ENCODE data around the gene HPF1.

HPF1 gene

DNA sequence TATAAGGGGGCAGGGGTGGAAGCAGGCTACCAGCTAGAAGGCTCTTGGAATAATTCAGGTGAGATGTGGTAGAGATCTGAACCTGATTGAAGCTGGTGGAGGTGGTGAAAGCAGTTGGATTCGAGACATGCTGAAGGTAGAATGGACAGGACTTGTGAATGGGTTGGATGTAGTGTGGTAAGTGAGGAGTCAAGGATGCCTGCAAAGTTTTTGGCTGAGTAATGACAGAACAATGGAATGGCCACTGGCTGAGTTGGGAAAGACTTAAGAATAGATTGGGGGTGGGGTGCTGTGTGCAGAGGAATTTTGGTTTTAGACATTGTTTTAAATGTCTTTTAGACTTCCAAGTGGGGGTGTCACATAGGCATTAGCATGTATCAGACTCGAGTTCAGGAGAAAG is 33.5 kb downstream of the HPF1 start:
- TF ChIP-seq, protein P1, sequence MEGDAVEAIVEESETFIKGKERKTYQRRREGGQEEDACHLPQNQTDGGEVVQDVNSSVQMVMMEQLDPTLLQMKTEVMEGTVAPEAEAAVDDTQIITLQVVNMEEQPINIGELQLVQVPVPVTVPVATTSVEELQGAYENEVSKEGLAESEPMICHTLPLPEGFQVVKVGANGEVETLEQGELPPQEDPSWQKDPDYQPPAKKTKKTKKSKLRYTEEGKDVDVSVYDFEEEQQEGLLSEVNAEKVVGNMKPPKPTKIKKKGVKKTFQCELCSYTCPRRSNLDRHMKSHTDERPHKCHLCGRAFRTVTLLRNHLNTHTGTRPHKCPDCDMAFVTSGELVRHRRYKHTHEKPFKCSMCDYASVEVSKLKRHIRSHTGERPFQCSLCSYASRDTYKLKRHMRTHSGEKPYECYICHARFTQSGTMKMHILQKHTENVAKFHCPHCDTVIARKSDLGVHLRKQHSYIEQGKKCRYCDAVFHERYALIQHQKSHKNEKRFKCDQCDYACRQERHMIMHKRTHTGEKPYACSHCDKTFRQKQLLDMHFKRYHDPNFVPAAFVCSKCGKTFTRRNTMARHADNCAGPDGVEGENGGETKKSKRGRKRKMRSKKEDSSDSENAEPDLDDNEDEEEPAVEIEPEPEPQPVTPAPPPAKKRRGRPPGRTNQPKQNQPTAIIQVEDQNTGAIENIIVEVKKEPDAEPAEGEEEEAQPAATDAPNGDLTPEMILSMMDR (IDR thresholded peaks at IDR 0.05; ENCODE audit: insufficient read depth, low read length, poor library complexity, severe bottlenecking), result no peak
- TF ChIP-seq EZH2phosphoT487 (conservative IDR thresholded peaks at IDR 0.05; ENCODE audit: low read length), result no peak
- Histone ChIP-seq H3K27me3 (ENCODE audit: low read length) (no peaks in the 10 kb centered on the region), H3K9ac (ENCODE audit: low read length) (no peak overlapping the region), H3F3A (ENCODE audit: insufficient read depth) (0 out of 2 replicates have a peak, but pooled peaks cover 3% of the 10 kb centered on the region), H3K36me3 (ENCODE audit: low read length) (no peaks in the 10 kb centered on the region; the same call in 1 of the 2 replicates), H3K79me2 (ENCODE audit: insufficient read depth, low read length) (no peaks in the 10 kb centered on the region), H3K27ac (ENCODE audit: low read depth, low read length) (no peak overlapping the region), H3K9me3 (ENCODE audit: insufficient read depth, low read length) (no peaks in the 10 kb centered on the region), H2AFZ (ENCODE audit: low read depth, low read length, severe bottlenecking) (no peak overlapping the region), H4K20me1 (ENCODE audit: low read depth, low read length) (no peaks in the 10 kb centered on the region), H3K4me2 (ENCODE audit: low read depth, low read length, poor library complexity, severe bottlenecking) (no peak overlapping the region), H3K4me3 (ENCODE audit: insufficient read depth, low read length, poor library complexity, severe bottlenecking) (no peak overlapping the region), H3K9me2 (replicated peaks; ENCODE audit: insufficient read depth, low read length) (no peaks in the 10 kb centered on the region)

DNA sequence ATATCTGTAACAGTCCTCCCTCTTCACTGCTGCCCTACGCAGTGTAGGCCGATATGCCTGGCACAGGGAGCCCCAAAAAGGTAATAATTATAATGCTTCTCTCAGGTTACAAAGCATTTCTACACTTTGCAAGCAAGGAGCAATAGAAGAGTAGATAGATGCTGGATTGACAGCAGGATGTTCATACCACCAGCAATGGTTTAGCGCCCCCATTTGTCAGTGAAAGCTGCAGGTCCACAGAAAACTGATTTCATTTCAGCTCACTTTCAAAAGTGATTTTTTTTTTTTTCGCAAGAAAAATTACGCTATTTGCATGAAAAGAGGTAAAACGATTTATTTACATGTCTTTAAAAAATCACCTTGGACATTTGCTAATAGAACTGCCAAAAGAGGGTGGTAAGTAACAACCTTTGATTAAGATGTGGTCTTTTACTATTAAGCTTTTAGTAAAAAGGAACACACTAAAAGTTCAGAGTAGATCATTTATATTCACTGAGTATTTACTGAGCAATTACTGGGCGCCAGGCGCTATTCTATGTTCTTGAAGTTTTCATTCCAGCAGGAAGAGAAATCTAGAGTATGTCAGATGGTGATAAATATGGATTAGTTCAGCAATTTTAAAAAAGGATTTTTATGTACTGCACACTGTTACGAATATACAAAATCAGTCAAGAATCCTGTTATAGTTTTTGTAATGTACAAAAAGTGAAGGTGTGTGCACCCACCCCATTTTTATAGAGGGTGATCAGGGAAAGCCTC is 34.4 kb downstream of the HPF1 start:
- H3K36me3 ChIP-seq (ENCODE audit: low read length), result no peaks in the 10 kb centered on the region; the same call in 1 of the 2 replicates
- no peak overlapping the region for H3K27ac ChIP-seq (ENCODE audit: low read depth, low read length)
- H3K9me3 ChIP-seq (ENCODE audit: insufficient read depth, low read length), result no peaks in the 10 kb centered on the region
- no peaks in the 10 kb centered on the region for H3K27me3 ChIP-seq (ENCODE audit: low read length)
- TF ChIP-seq EZH2phosphoT487 (conservative IDR thresholded peaks at IDR 0.05; ENCODE audit: low read length), result no peak
- TF ChIP-seq, protein P1 (IDR thresholded peaks at IDR 0.05; ENCODE audit: insufficient read depth, low read length, poor library complexity, severe bottlenecking), result no peak
- 0 out of 2 replicates have a peak, but pooled peaks cover 3% of the 10 kb centered on the region for H3F3A ChIP-seq (ENCODE audit: insufficient read depth)
- H3K9me2 ChIP-seq (replicated peaks; ENCODE audit: insufficient read depth, low read length), result no peaks in the 10 kb centered on the region
- no peaks in the 10 kb centered on the region for H4K20me1 ChIP-seq (ENCODE audit: low read depth, low read length)
- H2AFZ ChIP-seq (ENCODE audit: low read depth, low read length, severe bottlenecking), result no peak overlapping the region
- H3K79me2 ChIP-seq (ENCODE audit: insufficient read depth, low read length), result no peaks in the 10 kb centered on the region
- H3K4me3 ChIP-seq (ENCODE audit: insufficient read depth, low read length, poor library complexity, severe bottlenecking), result no peak overlapping the region
- H3K9ac ChIP-seq (ENCODE audit: low read length), result no peak overlapping the region
- H3K4me2 ChIP-seq (ENCODE audit: low read depth, low read length, poor library complexity, severe bottlenecking), result no peak overlapping the region

DNA sequence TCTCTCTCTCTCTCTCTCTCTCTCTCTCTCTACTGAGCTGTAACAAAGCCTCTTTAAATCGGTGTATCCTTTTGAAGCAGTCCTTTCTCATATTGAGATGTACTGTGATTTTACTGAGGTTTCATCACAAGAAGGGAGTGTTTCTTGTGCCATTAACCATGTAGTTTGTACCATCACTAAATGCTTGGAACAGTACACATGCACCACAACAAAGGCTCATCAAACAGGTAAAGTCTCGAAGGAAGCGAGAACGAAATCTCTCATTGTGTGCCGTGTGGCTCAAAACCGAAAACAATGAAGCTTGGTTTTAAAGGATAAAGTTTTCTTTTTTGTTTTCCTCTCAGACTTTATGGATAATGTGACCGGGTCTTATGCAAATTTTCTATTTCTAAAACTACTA is 37.2 kb downstream of the HPF1 start:
- H4K20me1 ChIP-seq (ENCODE audit: low read depth, low read length), result no peaks in the 10 kb centered on the region
- TF ChIP-seq, protein P1 (IDR thresholded peaks at IDR 0.05; ENCODE audit: insufficient read depth, low read length, poor library complexity, severe bottlenecking), result no peak
- TF ChIP-seq EZH2phosphoT487 (conservative IDR thresholded peaks at IDR 0.05; ENCODE audit: low read length), result no peak
- H3F3A ChIP-seq (ENCODE audit: insufficient read depth), result no peaks in the 10 kb centered on the region
- H3K4me2 ChIP-seq (ENCODE audit: low read depth, low read length, poor library complexity, severe bottlenecking), result no peak overlapping the region
- no peaks in the 10 kb centered on the region for H3K27me3 ChIP-seq (ENCODE audit: low read length)
- no peaks in the 10 kb centered on the region for H3K79me2 ChIP-seq (ENCODE audit: insufficient read depth, low read length)
- H3K9ac ChIP-seq (ENCODE audit: low read length), result no peak overlapping the region
- H3K9me2 ChIP-seq (replicated peaks; ENCODE audit: insufficient read depth, low read length), result no peaks in the 10 kb centered on the region
- no peak overlapping the region for H2AFZ ChIP-seq (ENCODE audit: low read depth, low read length, severe bottlenecking)
- no peak overlapping the region for H3K4me3 ChIP-seq (ENCODE audit: insufficient read depth, low read length, poor library complexity, severe bottlenecking)
- H3K9me3 ChIP-seq (ENCODE audit: insufficient read depth, low read length), result no peaks in the 10 kb centered on the region
- peaks cover 7% of the 10 kb centered on the region; the same call in 1 of the 2 replicates for H3K36me3 ChIP-seq (ENCODE audit: low read length)
- H3K27ac ChIP-seq (ENCODE audit: low read depth, low read length), result no peak overlapping the region

Data from SU-DHL-6 (cell line).